Mesenchymal stem cell (in vitro differentiated cells and primary cell): Measurements from ENCODE around the gene IMMP2L.

Experiments used
- DNase-seq: peaks from one replicate; pipeline ENCODE4 v3.0.0-alpha.2; 2013
- H2AFZ ChIP-seq: one replicate; pipeline ENCODE4 v1.6.1; 2013; ENCODE audit warnings: low read depth, mild to moderate bottlenecking, control low read depth, inconsistent platforms, low read length, moderate library complexity
- H2AK5ac ChIP-seq: 2 replicates; pipeline ENCODE4 v1.6.1; 2013; ENCODE audit warnings: low read length, moderate library complexity, mild to moderate bottlenecking, inconsistent platforms; ENCODE audit not compliant: severe bottlenecking
- H2BK120ac ChIP-seq: one replicate; pipeline ENCODE4 v1.6.1; 2013; ENCODE audit warnings: low read depth, mild to moderate bottlenecking, inconsistent platforms, low read length, moderate library complexity
- H2BK12ac ChIP-seq, 2 experiments: one replicate each; pipeline ENCODE4 v1.6.1; 2013; ENCODE audit warnings: inconsistent platforms in 2 of 2, low read length in 2 of 2, mild to moderate bottlenecking in 2 of 2, moderate library complexity in 2 of 2, control low read depth in 1 of 2
- H2BK15ac ChIP-seq: one replicate; pipeline ENCODE4 v1.6.1; 2013; ENCODE audit warnings: mild to moderate bottlenecking, low read depth, inconsistent platforms; ENCODE audit not compliant: poor library complexity, severe bottlenecking
- H2BK5ac ChIP-seq: 2 replicates; pipeline ENCODE4 v1.6.1; 2013; ENCODE audit warnings: low read depth, mild to moderate bottlenecking, low read length, control low read depth, inconsistent platforms; ENCODE audit not compliant: poor library complexity, severe bottlenecking
- H3K14ac ChIP-seq, 2 experiments: one replicate each; pipeline ENCODE4 v1.6.1; 2013; ENCODE audit warnings: inconsistent platforms in 2 of 2, low read length in 2 of 2, control low read depth in 1 of 2, mild to moderate bottlenecking in 1 of 2, moderate library complexity in 1 of 2
- H3K18ac ChIP-seq, 2 experiments: one replicate each; pipeline ENCODE4 v1.6.1; 2013; ENCODE audit warnings: inconsistent platforms in 2 of 2, low read length in 2 of 2, control low read depth in 1 of 2, low read depth in 1 of 2, mild to moderate bottlenecking in 1 of 2
- H3K23ac ChIP-seq, 2 experiments: one replicate each; pipeline ENCODE4 v1.6.1; 2013; ENCODE audit warnings: inconsistent platforms in 2 of 2, low read length in 2 of 2, mild to moderate bottlenecking in 2 of 2, moderate library complexity in 2 of 2, control low read depth in 1 of 2
- H3K27ac ChIP-seq: 2 replicates; pipeline ENCODE4 v1.5.1; 2013; ENCODE audit warnings: mild to moderate bottlenecking, moderate library complexity, low read length, control low read depth, inconsistent platforms; ENCODE audit not compliant: poor library complexity, severe bottlenecking
- H3K27me3 ChIP-seq, 2 experiments: 2 replicates each; pipeline versions ENCODE4 v1.6.1 to v1.7.0; 2013; ENCODE audit warnings: low read length in 2 of 2, mild to moderate bottlenecking in 2 of 2, moderate library complexity in 2 of 2, control low read depth in 1 of 2, inconsistent platforms in 1 of 2; ENCODE audit not compliant: control insufficient read depth in 1 of 2, insufficient read depth in 1 of 2
- H3K36me3 ChIP-seq, 2 experiments: 2 replicates each; pipeline versions ENCODE4 v1.6.1 to v1.7.0; 2013; ENCODE audit warnings: low read length in 2 of 2, control low read depth in 1 of 2, inconsistent platforms in 1 of 2, low read depth in 1 of 2, mild to moderate bottlenecking in 1 of 2; ENCODE audit not compliant: insufficient read depth in 2 of 2, control insufficient read depth in 1 of 2
- H3K4ac ChIP-seq, 2 experiments: one replicate each; pipeline ENCODE4 v1.6.1; 2013; ENCODE audit warnings: inconsistent platforms in 2 of 2, low read length in 2 of 2, mild to moderate bottlenecking in 2 of 2, moderate library complexity in 2 of 2, control low read depth in 1 of 2, low read depth in 1 of 2
- H3K4me1 ChIP-seq: 2 replicates; pipeline ENCODE4 v1.6.1; 2013; ENCODE audit warnings: low read depth, low read length, control low read depth; ENCODE audit not compliant: control insufficient read depth, insufficient read depth
- H3K4me2 ChIP-seq: 2 replicates; pipeline ENCODE4 v1.6.1; 2013; ENCODE audit warnings: low read length, mild to moderate bottlenecking, inconsistent platforms; ENCODE audit not compliant: poor library complexity, severe bottlenecking
- H3K4me3 ChIP-seq, 2 experiments: 2 replicates each; pipeline versions ENCODE4 v1.5.1 to v1.7.0; 2013; ENCODE audit warnings: low read length in 2 of 2, mild to moderate bottlenecking in 2 of 2, control low read depth in 1 of 2, low read depth in 1 of 2; ENCODE audit not compliant: insufficient read depth in 1 of 2
- H3K79me1 ChIP-seq: replicated peaks from 2 replicates; pipeline ENCODE4 v1.6.1; 2013; ENCODE audit warnings: mild to moderate bottlenecking, control low read depth, low read length, inconsistent platforms; ENCODE audit not compliant: poor library complexity, severe bottlenecking
- H3K9ac ChIP-seq: 2 replicates; pipeline ENCODE4 v1.7.0; 2013; ENCODE audit warnings: mild to moderate bottlenecking, low read length, moderate library complexity
- H3K9me3 ChIP-seq: 2 replicates; pipeline ENCODE4 v1.7.0; 2013; ENCODE audit warnings: mild to moderate bottlenecking, low read length; ENCODE audit not compliant: control insufficient read depth
- H4K8ac ChIP-seq: one replicate; pipeline ENCODE4 v1.6.1; 2013; ENCODE audit warnings: inconsistent platforms, mild to moderate bottlenecking, low read length, moderate library complexity
- H4K91ac ChIP-seq: one replicate; pipeline ENCODE4 v1.6.1; 2013; ENCODE audit warnings: mild to moderate bottlenecking, low read length, inconsistent platforms
- WGBS: methylation state at CpG from one replicate; pipeline ENCODE4 v1.1.7; 2013; ENCODE audit warnings: mixed read lengths; 5-methylcytosine and 5-hydroxymethylcytosine counted together

Gene IMMP2L

GRCh38 chr7:111262293-111263116 lies 299.8 kb downstream of the IMMP2L start:
- Histone ChIP-seq H2BK5ac (no peak overlapping the region), H4K8ac (no peak overlapping the region), H3K23ac (no peak overlapping the region), H3K4me3 (no peak overlapping the region), H2BK15ac (no peak overlapping the region), H2BK12ac (no peak overlapping the region), H3K27ac (no peak overlapping the region), H3K18ac (no peak overlapping the region), H3K4me1 (peaks cover 3% of the 10 kb centered on the region), H3K79me1 (no peaks in the 10 kb centered on the region), H3K4ac (no peak overlapping the region), H3K27me3 (no peaks in the 10 kb centered on the region), H3K9ac (no peak overlapping the region), H3K9me3 (no peaks in the 10 kb centered on the region), H4K91ac (no peak overlapping the region), H3K14ac (no peak overlapping the region), H2BK120ac (no peak overlapping the region), H2AK5ac (no peak overlapping the region), H3K36me3 (no peaks in the 10 kb centered on the region), H3K4me2 (no peak overlapping the region), H2AFZ (no peak overlapping the region)
- WGBS: 74% methylated on average over 3 of the region's 4 CpGs
- no peak for DNase-seq

DNA sequence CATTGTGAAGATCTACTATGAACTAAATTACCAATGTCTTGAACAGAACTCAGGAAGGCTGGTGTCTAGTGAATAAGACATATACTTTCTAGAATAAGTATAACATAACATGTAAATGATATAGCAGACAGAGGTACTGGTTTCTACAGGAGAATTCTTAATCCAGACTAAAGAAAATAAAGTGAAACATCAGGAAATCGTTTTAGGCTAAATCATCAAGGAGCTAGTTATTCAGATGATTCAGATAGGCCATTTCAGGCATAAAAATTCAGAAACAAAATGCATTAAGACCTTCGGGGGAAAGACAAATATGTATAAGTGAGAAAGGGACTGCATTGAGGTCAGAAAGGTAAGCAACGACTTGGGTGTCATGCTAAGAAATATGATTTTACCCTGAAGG lies 300.8 kb downstream of the IMMP2L start:
- H2BK15ac ChIP-seq: no peak overlapping the region
- H4K91ac ChIP-seq: no peak overlapping the region
- H3K4ac ChIP-seq: no peak overlapping the region
- H2AK5ac ChIP-seq: no peak overlapping the region
- H3K9me3 ChIP-seq: no peaks in the 10 kb centered on the region
- no peaks in the 10 kb centered on the region for H3K36me3 ChIP-seq
- no peaks in the 10 kb centered on the region for H3K79me1 ChIP-seq
- no peak for DNase-seq
- H2BK120ac ChIP-seq: no peak overlapping the region
- no peak overlapping the region for H3K4me2 ChIP-seq
- no peak overlapping the region for H3K27ac ChIP-seq
- H3K18ac ChIP-seq: no peak overlapping the region
- 93% methylated on average over 3 of the region's 3 CpGs for WGBS
- no peak overlapping the region for H3K23ac ChIP-seq
- H2AFZ ChIP-seq: no peak overlapping the region
- peaks cover 3% of the 10 kb centered on the region for H3K4me1 ChIP-seq
- H3K4me3 ChIP-seq: no peak overlapping the region
- no peaks in the 10 kb centered on the region for H3K27me3 ChIP-seq
- H3K9ac ChIP-seq: no peak overlapping the region
- H2BK5ac ChIP-seq: no peak overlapping the region
- no peak overlapping the region for H2BK12ac ChIP-seq
- no peak overlapping the region for H4K8ac ChIP-seq
- no peak overlapping the region for H3K14ac ChIP-seq

- Histone ChIP-seq H3K18ac (no peak overlapping the region), H2BK120ac (no peak overlapping the region), H3K27me3 (no peaks in the 10 kb centered on the region), H2AFZ (no peak overlapping the region), H4K91ac (no peak overlapping the region), H3K23ac (no peak overlapping the region), H4K8ac (no peak overlapping the region), H2AK5ac (no peak overlapping the region), H3K4me2 (no peak overlapping the region), H3K9ac (no peak overlapping the region), H2BK15ac (no peak overlapping the region), H3K4ac (no peak overlapping the region), H3K79me1 (no peaks in the 10 kb centered on the region), H3K4me3 (no peak overlapping the region), H3K27ac (no peak overlapping the region), H3K9me3 (no peaks in the 10 kb centered on the region), H3K14ac (no peak overlapping the region), H2BK5ac (no peak overlapping the region), H3K4me1 (no peaks in the 10 kb centered on the region), H2BK12ac (no peak overlapping the region), H3K36me3 (no peaks in the 10 kb centered on the region)
- 73% methylated on average over 3 of the region's 4 CpGs for WGBS
- peak; percentile 34 for DNase-seq
Measured at GRCh38 chr7:111259991-111260390, 302.3 kb downstream of the IMMP2L start.

DNA sequence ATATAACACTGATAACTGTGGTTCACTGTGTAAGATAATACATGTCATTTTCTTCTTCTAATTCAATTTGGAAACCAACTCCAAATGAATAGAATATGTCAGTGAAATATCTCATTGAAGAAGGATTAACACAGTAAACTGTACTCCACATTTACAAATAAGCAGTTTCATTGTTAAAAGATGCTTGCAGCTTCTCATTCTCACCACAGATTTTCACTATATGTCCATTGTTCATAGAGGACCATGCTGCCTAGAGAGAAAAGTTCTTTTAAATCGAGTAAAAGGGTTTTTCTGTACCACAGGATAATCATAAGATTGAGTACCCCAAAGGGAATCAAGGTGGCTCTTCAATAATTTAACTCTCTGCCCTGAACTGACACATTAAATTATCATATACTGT lies 305.9 kb downstream of the IMMP2L start:
- Histone ChIP-seq H3K4ac (no peak overlapping the region), H3K27ac (no peak overlapping the region), H3K79me1 (no peaks in the 10 kb centered on the region), H3K4me1 (no peaks in the 10 kb centered on the region), H3K9me3 (peaks cover 2% of the 10 kb centered on the region), H2BK120ac (no peak overlapping the region), H3K4me3 (no peak overlapping the region), H4K91ac (no peak overlapping the region), H4K8ac (no peak overlapping the region), H3K36me3 (no peaks in the 10 kb centered on the region), H3K18ac (no peak overlapping the region), H3K23ac (no peak overlapping the region), H2BK12ac (no peak overlapping the region), H3K4me2 (no peak overlapping the region), H2BK15ac (no peak overlapping the region), H2BK5ac (no peak overlapping the region), H3K14ac (no peak overlapping the region), H3K9ac (no peak overlapping the region), H2AFZ (no peak overlapping the region), H2AK5ac (no peak overlapping the region), H3K27me3 (no peaks in the 10 kb centered on the region)
- no peak for DNase-seq
- WGBS: 100% methylated on average over 1 of the region's 1 CpG
